IPS DF 4.7 (cell line): ENCODE measurements around the gene C10orf95.

Source experiments
- DNase-seq: peaks from one replicate; pipeline ENCODE4 v3.0.0-alpha.2; 2013; ENCODE audit warnings: low spot score; ENCODE audit errors: extremely low read depth

C10orf95 gene

GRCh38 chr10:102401735-102402511 lies 49.4 kb downstream of the C10orf95 start:
- no peak for DNase-seq

- DNase-seq: no peak
These were observed 50.0 kb downstream of the C10orf95 start for GRCh38 chr10:102401342-102401654.

- no peak for DNase-seq
These were observed 50.6 kb downstream of the C10orf95 start for GRCh38 chr10:102400598-102401341.

GRCh38 chr10:102400076-102400475 lies 51.3 kb downstream of the C10orf95 start:
- no peak for DNase-seq
